ENCODE data around the gene FBXL3. TPM values are rescaled to one million over a fixed set of nuclear protein-coding genes. Genes with fewer than 3 reads are reported as not detected.

Gene FBXL3
- total and polyA plus RNA-seq, 2 of the 13 experiments (the other 11 are each of a cell fraction or from before 2014, with no cell fraction given): 11.5 to 18.5 TPM

GRCh38 chr13:77038907-77039480 is 12.0 kb upstream of the FBXL3 start:
- H3K9ac ChIP-seq (ENCODE audit: insufficient read depth, low read depth, low read length): no peak overlapping the region
- FAIRE-seq (no peak), ATAC-seq (no peak), DNase-seq (ENCODE audit: low spot score) (no peak)
- intact Hi-C loops (cut with micrococcal nuclease; ENCODE audit: unreplicated experiment): no loop called here
- POLR2A ChIA-PET: no interaction called here
- no peaks in the 10 kb centered on the region for H3K9me3 ChIP-seq (ENCODE audit: low read length)
- H3K4me1 ChIP-seq (ENCODE audit: insufficient read depth, low read length): no peaks in the 10 kb centered on the region
- no peak overlapping the region for H3K4me3 ChIP-seq (replicated peaks in 1 of 3; ENCODE audit: insufficient read depth in 1 of 3, low read depth in 2 of 3, low read length in 3 of 3)
- no peaks in the 10 kb centered on the region for H3K79me2 ChIP-seq (ENCODE audit: insufficient read depth, low read length)
- no peak overlapping the region for H3K27ac ChIP-seq (ENCODE audit: extremely low read length, insufficient read depth, low read length)
- no peaks in the 10 kb centered on the region for H4K20me1 ChIP-seq (ENCODE audit: insufficient read depth, low read length)
- H3K36me3 ChIP-seq (replicated peaks in 1 of 2; ENCODE audit: control insufficient read depth in 1 of 2, insufficient read depth in 2 of 2, low read length in 2 of 2): no peaks in the 10 kb centered on the region
- no TSS peak for BruUV-seq (replicated peaks)
- no peak overlapping the region for H3K4me2 ChIP-seq (ENCODE audit: low read depth, low read length)
- in situ Hi-C loops (cut with HindIII; ENCODE audit: extremely low pct_ligation_motif_present, low pct_unique_long_range_greater_than_20kb): no loop called here
- 0 out of 5 replicates have a peak, but pooled peaks cover 0 to 2% of the 10 kb centered on the region in 2 experiments for H3K27me3 ChIP-seq (ENCODE audit: control insufficient read depth in 1 of 2, insufficient read depth in 2 of 2, low read length in 2 of 2)
- WGBS (ENCODE audit: low lambda C conversion rate): 3% methylated on average over 5 of the region's 5 CpGs
- CTCF ChIA-PET (ENCODE audit: low intra/inter-chr PET ratio, low total read pairs): no interaction called here
- no peak for TF ChIP-seq CCAR2 (optimal IDR thresholded peaks at IDR 0.05; ENCODE audit: low read depth, low read length)
- no peak for TF ChIP-seq ZBTB1 (CRISPR knock-in tag; IDR thresholded peaks at IDR 0.05; ENCODE audit: borderline replicate concordance)
- TF ChIP-seq ATF1 (CRISPR knock-in tag; IDR thresholded peaks at IDR 0.05): no peak
- no peak for TF ChIP-seq NBN (conservative IDR thresholded peaks at IDR 0.05)
- no peak for TF ChIP-seq PAX8 (CRISPR knock-in tag; IDR thresholded peaks at IDR 0.05; ENCODE audit: borderline replicate concordance)
- TF ChIP-seq KDM6A (CRISPR knock-in tag; IDR thresholded peaks at IDR 0.05; ENCODE audit: low read depth): no peak
- no peak overlapping the region for H2AFZ ChIP-seq (ENCODE audit: low read length)

GRCh38 chr13:77036279-77036678 is 9.3 kb upstream of the FBXL3 start:
- no peak overlapping the region for H3K4me2 ChIP-seq (ENCODE audit: low read depth, low read length)
- ATAC-seq (no peak), DNase-seq (ENCODE audit: low spot score) (no peak), FAIRE-seq (no peak)
- WGBS (ENCODE audit: low lambda C conversion rate): 50% methylated on average over 1 of the region's 1 CpG
- H4K20me1 ChIP-seq (ENCODE audit: insufficient read depth, low read length): no peaks in the 10 kb centered on the region
- no peaks in the 10 kb centered on the region for H3K9me3 ChIP-seq (ENCODE audit: low read length)
- ChIA-PET POLR2A (no interaction called here), CTCF (ENCODE audit: low intra/inter-chr PET ratio, low total read pairs) (no interaction called here)
- in situ Hi-C loops (cut with HindIII; ENCODE audit: extremely low pct_ligation_motif_present, low pct_unique_long_range_greater_than_20kb) (no loop called here), intact Hi-C loops (cut with micrococcal nuclease; ENCODE audit: unreplicated experiment) (no loop called here)
- no peak overlapping the region for H3K4me3 ChIP-seq (replicated peaks in 1 of 3; ENCODE audit: insufficient read depth in 1 of 3, low read depth in 2 of 3, low read length in 3 of 3)
- H3K36me3 ChIP-seq (replicated peaks in 1 of 2; ENCODE audit: control insufficient read depth in 1 of 2, insufficient read depth in 2 of 2, low read length in 2 of 2): no peaks in the 10 kb centered on the region
- 0 out of 5 replicates have a peak, but pooled peaks cover 0 to 3% of the 10 kb centered on the region in 2 experiments for H3K27me3 ChIP-seq (ENCODE audit: control insufficient read depth in 1 of 2, insufficient read depth in 2 of 2, low read length in 2 of 2)
- no peaks in the 10 kb centered on the region for H3K4me1 ChIP-seq (ENCODE audit: insufficient read depth, low read length)
- H3K79me2 ChIP-seq (ENCODE audit: insufficient read depth, low read length): no peaks in the 10 kb centered on the region
- BruUV-seq (replicated peaks): no TSS peak
- H3K27ac ChIP-seq (ENCODE audit: extremely low read length, insufficient read depth, low read length): no peak overlapping the region
- H2AFZ ChIP-seq (ENCODE audit: low read length): no peak overlapping the region
- no peak overlapping the region for H3K9ac ChIP-seq (ENCODE audit: insufficient read depth, low read depth, low read length)
- TF ChIP-seq KLF9 (CRISPR knock-in tag; IDR thresholded peaks at IDR 0.05; ENCODE audit: low read depth) (no peak), ZNF280D (CRISPR knock-in tag; IDR thresholded peaks at IDR 0.05) (no peak), KDM5A (IDR thresholded peaks at IDR 0.05; ENCODE audit: borderline replicate concordance, low read length) (no peak), ZMAT3 (CRISPR knock-in tag; conservative IDR thresholded peaks at IDR 0.05) (no peak), MYPOP (CRISPR knock-in tag; IDR thresholded peaks at IDR 0.05) (no peak), GPN1 (CRISPR knock-in tag; IDR thresholded peaks at IDR 0.05; ENCODE audit: borderline replicate concordance) (no peak), POLR2G (IDR thresholded peaks at IDR 0.05; ENCODE audit: low read depth, low read length) (no peak), ZNF350 (CRISPR knock-in tag; IDR thresholded peaks at IDR 0.05; ENCODE audit: borderline replicate concordance, low read depth) (no peak), DMAP1 (CRISPR knock-in tag; IDR thresholded peaks at IDR 0.05) (no peak), SALL1 (CRISPR knock-in tag; IDR thresholded peaks at IDR 0.05) (no peak), NRL (CRISPR knock-in tag; IDR thresholded peaks at IDR 0.05; ENCODE audit: borderline replicate concordance) (no peak)

All from HepG2 (cell line).